Transverse colon (tissue), 4 donors: ENCODE data around the gene RBPJ. TPM values are rescaled to one million over a fixed set of nuclear protein-coding genes. Genes with fewer than 3 reads are reported as not detected.

Experiments
- DNase-seq: peaks from one replicate; pipeline ENCODE4 v3.0.0-alpha.2; 2019
- H3K27ac ChIP-seq, 4 donors: fragments of 200-600 bp; sonication (generic); 2 replicates each; pipeline ENCODE4 v1.5.1; 2016 to 2018; ENCODE audit warnings: inconsistent platforms in 4 of 4
- H3K27me3 ChIP-seq: fragments of 200-600 bp; sonication (generic); 2 replicates; pipeline ENCODE4 v1.5.1; 2017; ENCODE audit warnings: inconsistent platforms
- H3K36me3 ChIP-seq, 4 donors: fragments of 200-600 bp; sonication (generic); 2 replicates each; pipeline ENCODE4 v1.5.1; 2017 to 2019; ENCODE audit warnings: inconsistent platforms in 4 of 4
- H3K4me1 ChIP-seq, 4 donors: fragments of 200-600 bp; sonication (generic); 2 replicates each; pipeline ENCODE4 v1.5.1; 2017 to 2020; ENCODE audit warnings: inconsistent platforms in 4 of 4
- H3K4me3 ChIP-seq, 4 donors: fragments of 200-600 bp; sonication (generic); 1 replicate in 1 of 4; 2 replicates in 3 of 4; pipeline versions ENCODE4 v1.5.1 to v1.6.1; 2017 to 2019; ENCODE audit warnings: inconsistent platforms in 4 of 4
- H3K9me3 ChIP-seq, 2 donors: fragments of 200-600 bp; sonication (generic); 2 replicates each; pipeline ENCODE4 v1.5.1; 2017 to 2019; ENCODE audit warnings: inconsistent platforms in 2 of 2
- CTCF ChIP-seq, 5 experiments: fragments of 200-600 bp in 3 of 5; fragments of 450-650 bp in 2 of 5; sonication (generic) in 3 of 5; IDR thresholded peaks; 1 replicate in 2 of 5; 2 replicates in 3 of 5; pipeline ENCODE4 v1.5.1; 2016 to 2017; ENCODE audit warnings: antibody characterized with exemption in 5 of 5, inconsistent platforms in 3 of 5, mild to moderate bottlenecking in 2 of 5, moderate library complexity in 1 of 5
- EP300 ChIP-seq: sonication (generic); formaldehyde crosslinking; IDR thresholded peaks from one replicate; pipeline ENCODE4 v1.6.1; 2017; ENCODE audit warnings: antibody characterized with exemption, low read depth
- POLR2A ChIP-seq: fragments of 450-650 bp; IDR thresholded peaks from one replicate; pipeline ENCODE4 v1.6.1; 2016; ENCODE audit warnings: antibody characterized with exemption, mild to moderate bottlenecking, moderate library complexity
- POLR2AphosphoS5 ChIP-seq, 3 donors: sonication (generic); formaldehyde crosslinking; IDR thresholded peaks; one replicate each; pipeline ENCODE4 v1.6.1; 2016; ENCODE audit warnings: antibody characterized with exemption in 3 of 3
- WGBS, 2 donors: methylation state at CpG; one replicate each; pipeline ENCODE4 v1.1.5; 2018; ENCODE audit warnings: low coverage in 1 of 2; 5-methylcytosine and 5-hydroxymethylcytosine counted together
- in situ Hi-C, 4 donors: fragments of 200-750 bp; cut with MboI; loops; one replicate each; pipeline versions ENCODE4 v1.15.0 to v1.15.1; 2017; ENCODE audit warnings: low sequenced_read_pairs in 3 of 4, low pct_ligation_motif_present in 1 of 4, low pct_unique_long_range_greater_than_20kb in 1 of 4
- intact Hi-C: fragments of 100-400 bp; cut with DNase I; formaldehyde crosslinking; loops from one replicate; pipeline ENCODE4 v1.15.1; 2023; ENCODE audit warnings: low total_unique reads
- total RNA-seq, 4 donors: library from RNA; depleted of rRNA; stranded (reverse); fragments of >200 nt; gene quantifications; one replicate each; pipeline ENCODE4 v1.1.0, GENCODE V29; 2016

Gene RBPJ
- total RNA-seq, 4 donors from 2014 or later: 15.1 to 104 (median 44.6) TPM

DNA sequence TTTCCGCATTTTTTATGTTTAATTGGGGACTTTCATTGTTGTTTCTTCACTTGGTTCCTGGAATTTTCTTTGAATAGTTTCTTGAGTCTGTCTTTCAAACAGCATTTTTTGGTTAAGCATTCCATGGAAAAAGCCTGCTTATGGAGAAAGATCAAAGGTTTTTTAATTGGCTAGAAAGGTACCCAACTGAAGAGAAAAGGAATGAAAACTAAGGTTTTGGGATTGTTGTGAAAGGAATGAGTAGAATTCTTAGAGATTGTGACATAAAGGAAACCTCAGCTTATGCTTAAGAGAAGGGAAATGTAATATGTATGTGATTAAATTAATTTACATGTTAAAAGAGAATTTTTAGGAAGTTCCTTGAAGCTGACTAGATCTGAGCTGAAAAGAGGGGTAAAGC lies 86.7 kb downstream of the RBPJ start:
- no peak overlapping the region for H3K27ac ChIP-seq
- no peaks in the 10 kb centered on the region for H3K4me1 ChIP-seq
- no peaks in the 10 kb centered on the region for H3K27me3 ChIP-seq
- intact Hi-C loops (loop anchor here (10.0 kb wide), 1 partner anchor 423 kb away; no protein-coding TSS in a partner anchor), in situ Hi-C loops (loop anchor here in 3 of 4 donors (5.0 to 25.0 kb wide), 5 partner anchors 83 to 420 kb away; partner anchors contain the start of gene RBPJ (in 1 of the 3))
- no peak overlapping the region for H3K4me3 ChIP-seq
- peaks cover 0 to 17% (median 4%) of the 10 kb centered on the region in 4 donors for H3K36me3 ChIP-seq
- WGBS, 2 donors: 96 to 100% methylated on average over 1 of the region's 1 CpG
- peaks cover 4 to 8% of the 10 kb centered on the region in 2 donors for H3K9me3 ChIP-seq
- DNase-seq: no peak
- TF ChIP-seq CTCF (IDR thresholded peaks at IDR 0.05): no peak
- no peak for TF ChIP-seq EP300
- TF ChIP-seq POLR2AphosphoS5 (IDR thresholded peaks at IDR 0.05): no peak
- no peak for TF ChIP-seq POLR2A

DNA sequence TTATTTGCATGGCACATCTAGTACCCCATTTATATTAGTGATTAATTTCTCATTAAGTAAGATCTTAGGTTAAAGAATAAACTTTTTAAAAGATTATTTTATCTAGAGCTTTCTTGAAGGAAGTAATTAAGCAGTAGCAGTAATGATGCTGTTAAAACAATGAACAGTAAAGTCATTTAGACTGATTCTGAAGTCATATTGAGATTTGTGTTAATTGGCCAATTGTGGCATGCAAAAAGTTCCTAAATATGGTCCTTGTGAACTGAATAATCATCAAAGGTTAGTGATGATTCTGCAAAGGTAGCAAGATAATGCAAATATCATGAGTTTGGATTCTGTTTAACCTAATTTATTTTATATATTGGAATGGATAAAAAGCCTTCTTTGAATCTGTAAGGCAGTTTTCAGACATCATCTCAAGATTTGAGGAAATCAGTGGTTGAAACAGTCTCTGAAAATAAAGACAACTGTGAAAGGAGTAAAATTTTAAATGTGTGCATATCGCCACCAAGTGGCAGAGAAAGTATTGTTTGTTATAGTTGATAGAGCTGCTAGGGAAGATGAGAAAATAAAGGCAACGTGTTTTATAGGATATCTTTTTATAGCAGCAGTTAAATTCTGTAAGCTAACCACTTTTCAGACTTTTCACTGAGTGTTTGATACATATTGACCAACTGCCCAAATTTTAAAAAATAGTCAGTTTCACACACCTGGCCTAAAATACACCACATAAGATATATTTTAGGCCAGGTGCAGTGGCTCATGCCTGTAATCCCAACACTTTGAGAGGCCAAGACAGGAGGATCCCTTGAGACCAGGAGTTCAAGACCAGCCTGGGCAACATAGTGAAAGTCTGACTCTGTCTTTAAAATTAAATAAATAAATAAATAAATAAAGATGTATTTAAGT lies 89.8 kb downstream of the RBPJ start:
- Histone ChIP-seq H3K27ac (peak overlapping the region in 1 of 4 donors; percentile 17), H3K9me3 (peaks cover 4 to 8% of the 10 kb centered on the region in 2 donors), H3K4me1 (peaks cover 0 to 8% (median 1%) of the 10 kb centered on the region in 4 donors), H3K36me3 (peaks cover 0 to 19% (median 4%) of the 10 kb centered on the region in 4 donors), H3K27me3 (no peaks in the 10 kb centered on the region), H3K4me3 (no peak overlapping the region)
- 3 to 8% methylated on average over 2 of the region's 2 CpGs for WGBS, 2 donors
- in situ Hi-C loops (loop anchor here in 2 of 4 donors (25.0 kb wide), 3 partner anchors 323 to 423 kb away; no protein-coding TSS in a partner anchor), intact Hi-C loops (loop anchor here (5.0 to 10.0 kb wide), 2 partner anchors 76 to 383 kb away; no protein-coding TSS in a partner anchor)
- TF ChIP-seq POLR2AphosphoS5 (IDR thresholded peaks at IDR 0.05) (no peak), CTCF (IDR thresholded peaks at IDR 0.05) (peak; percentile 56 to 76 (median 58)), EP300 (no peak), POLR2A (no peak)
- no peak for DNase-seq

- DNase-seq: peak; percentile 24
- TF ChIP-seq POLR2AphosphoS5 (IDR thresholded peaks at IDR 0.05) (no peak), POLR2A (no peak), EP300 (no peak), CTCF (IDR thresholded peaks at IDR 0.05) (no peak)
- peaks cover 0 to 5% (median 0%) of the 10 kb centered on the region in 4 donors for H3K36me3 ChIP-seq
- 67 to 77% methylated on average over 6 to 7 of the region's 7 CpGs for WGBS, 2 donors
- H3K27me3 ChIP-seq: no peaks in the 10 kb centered on the region
- peak overlapping the region in 3 of 4 donors; percentile 4 to 49 (median 31) for H3K27ac ChIP-seq
- intact Hi-C loops: loop anchor here (5.0 to 10.0 kb wide), 2 partner anchors 78 to 385 kb away; no protein-coding TSS in a partner anchor
- in situ Hi-C loops: loop anchor here in 2 of 4 donors (25.0 kb wide), 3 partner anchors 325 to 425 kb away; no protein-coding TSS in a partner anchor
- H3K4me1 ChIP-seq: peaks cover 0 to 8% (median 1%) of the 10 kb centered on the region in 4 donors
- no peaks in the 10 kb centered on the region for H3K9me3 ChIP-seq
- H3K4me3 ChIP-seq: no peak overlapping the region
Observed at GRCh38 chr4:26412381-26413372, 91.9 kb downstream of the RBPJ start.
